GM18870 (cell line): ENCODE data around the gene TBC1D22B.

Source experiments
- ATAC-seq: cut with Tn5 transposase; IDR thresholded peaks from one replicate; pipeline ENCODE4 v1.9.1; 2021; ENCODE audit warnings: moderate library complexity; ENCODE audit not compliant: unreplicated experiment

The TBC1D22B gene

DNA sequence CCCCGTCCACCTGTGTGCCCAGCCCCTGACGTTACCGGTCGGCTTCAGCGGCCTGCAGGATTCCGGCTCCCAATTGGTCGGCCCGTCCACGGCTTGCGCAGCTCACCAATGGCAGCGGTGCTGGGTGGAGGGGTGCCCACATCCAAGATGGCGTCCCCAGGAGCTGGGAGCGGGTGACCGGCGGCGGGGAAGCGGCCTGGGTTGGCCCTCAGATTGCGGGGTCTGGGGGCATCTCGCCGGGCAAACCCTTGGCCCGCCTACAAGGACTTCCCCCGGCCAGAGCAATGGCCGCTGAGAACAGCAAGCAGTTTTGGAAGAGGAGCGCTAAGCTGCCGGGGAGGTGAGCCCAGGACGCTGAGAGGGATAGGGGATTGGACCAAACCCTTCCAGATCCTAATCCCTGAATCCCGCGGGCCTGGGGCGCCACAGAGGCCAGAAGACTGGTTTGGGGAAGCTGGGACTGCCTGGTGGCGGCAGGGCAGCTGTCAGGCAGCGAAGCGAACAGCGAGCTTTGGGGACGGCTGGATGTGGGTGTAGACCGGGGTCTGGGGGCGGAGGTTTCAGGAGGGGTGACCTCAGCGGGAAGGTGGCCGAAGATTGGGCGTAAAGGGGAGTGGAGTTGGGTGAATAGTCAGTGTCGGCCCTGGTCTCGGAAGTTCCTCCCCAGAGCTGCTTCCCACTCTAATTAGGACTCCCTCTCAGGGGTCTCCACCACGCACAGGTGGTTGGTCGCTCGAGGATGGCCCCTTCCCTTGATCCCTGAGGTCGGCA, at the start of gene TBC1D22B, which contains the start of gene TMEM217:
Gene TBC1D22B (plus strand): TSS at position 139 of the 771 bp plus-strand sequence. CDS start 146 bp downstream, at position 285.
Gene TMEM217 (minus strand): TSS at position 511 of the 771 bp plus-strand sequence. CDS start 39,114 bp downstream, outside the sequence.
- ATAC-seq: peak; percentile 83

DNA sequence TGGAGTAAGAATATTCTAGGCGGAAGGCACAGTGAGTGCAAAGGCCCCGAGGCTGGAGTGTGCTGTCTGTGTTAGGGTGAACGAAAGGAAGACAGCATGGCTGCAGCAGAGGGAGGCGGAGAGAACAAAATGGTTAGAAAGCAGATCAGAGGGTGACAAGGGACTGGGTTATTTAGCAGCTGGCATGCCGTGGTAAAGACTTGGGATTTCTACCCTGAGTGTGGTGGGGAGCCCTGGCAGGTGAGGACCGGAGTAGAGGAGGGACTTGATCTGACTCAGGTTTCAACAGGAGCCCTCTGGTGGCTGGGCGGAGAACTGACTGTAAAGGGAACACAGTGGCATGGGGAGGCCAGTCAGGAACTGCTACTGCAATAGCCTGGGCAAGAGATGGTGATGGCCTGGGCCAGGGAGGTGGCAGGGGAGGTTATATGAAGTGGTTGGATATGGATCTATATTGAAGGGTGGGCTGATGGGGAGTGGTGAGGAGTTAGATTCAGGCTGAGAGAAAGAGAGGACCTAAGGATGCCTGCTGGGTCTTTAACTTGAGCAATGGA, 49.6 kb upstream of the TBC1D22B start:
- no peak for ATAC-seq

DNA sequence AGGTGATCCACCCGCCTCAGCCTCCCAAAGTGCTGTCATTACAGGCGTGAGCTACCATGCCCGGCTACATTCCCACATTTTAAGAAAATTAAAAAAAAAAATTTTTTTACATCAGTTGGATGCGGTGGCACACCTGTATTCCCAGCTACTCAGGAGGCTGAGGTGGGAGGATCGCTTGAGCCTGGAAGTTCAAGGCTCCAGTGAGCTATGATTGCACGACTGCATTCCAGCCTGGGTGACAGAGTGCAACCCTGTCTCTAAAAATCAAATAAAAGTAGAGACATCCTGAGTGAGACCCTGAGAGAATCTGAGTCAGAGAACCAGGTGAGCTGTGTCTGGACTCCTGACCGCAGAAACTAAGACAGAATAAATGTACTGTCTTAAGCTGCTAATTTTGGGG, 48.8 kb upstream of the TBC1D22B start:
- ATAC-seq: no peak

- ATAC-seq: no peak
These were observed 47.9 kb upstream of the TBC1D22B start for GRCh38 chr6:37209461-37210205.

DNA sequence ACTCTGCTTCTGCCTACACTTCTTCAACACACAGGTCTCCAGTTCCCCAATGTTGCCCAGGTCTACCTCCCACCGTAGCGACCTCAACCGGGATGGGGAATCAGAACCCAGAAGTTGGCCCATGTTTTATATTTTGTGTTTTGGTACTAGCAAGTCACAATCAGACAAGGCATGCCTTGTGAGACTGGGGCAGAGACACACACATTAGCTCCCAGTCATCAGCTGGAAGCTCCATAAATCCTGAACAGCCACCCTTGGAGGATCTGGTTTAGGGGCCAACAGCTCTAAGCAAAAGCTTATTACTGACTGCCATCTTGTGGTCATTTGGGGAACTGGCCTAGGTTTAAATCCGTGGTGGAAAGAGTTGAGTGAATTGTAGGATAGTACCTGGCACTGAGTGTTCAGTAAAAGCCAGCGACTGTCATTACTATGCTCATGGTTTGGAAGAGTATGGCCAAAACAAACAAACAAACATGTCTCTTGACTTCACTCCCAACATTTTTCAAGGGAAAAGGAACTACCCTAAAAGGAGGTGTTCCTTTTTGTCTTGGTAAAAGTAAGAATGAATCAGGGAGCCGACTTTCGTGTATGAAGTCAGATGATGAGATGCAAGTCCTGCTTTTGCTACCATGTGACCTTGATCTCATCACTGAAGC, 47.1 kb upstream of the TBC1D22B start:
- no peak for ATAC-seq

- ATAC-seq: no peak
These were observed 45.3 kb upstream of the TBC1D22B start for GRCh38 chr6:37212268-37212667.

DNA sequence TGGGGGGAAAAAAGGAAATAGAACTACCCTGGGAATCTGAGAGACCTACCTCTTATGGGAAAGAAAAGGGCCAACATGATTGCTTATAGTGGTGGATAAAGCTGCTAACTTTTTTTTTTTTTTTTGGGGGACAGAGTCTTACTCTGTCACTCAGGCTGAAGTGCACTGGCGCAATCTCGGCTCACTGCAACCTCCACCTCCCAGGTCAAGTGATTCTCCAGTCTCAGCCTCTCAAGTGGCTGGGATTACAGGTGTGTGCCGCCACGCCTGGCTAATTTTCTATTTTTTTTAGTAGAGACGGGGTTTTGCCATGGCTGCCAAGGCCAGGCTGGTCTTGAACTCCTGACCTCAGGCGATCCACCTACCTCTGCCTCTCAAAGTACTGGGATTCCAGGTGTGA, 39.5 kb upstream of the TBC1D22B start:
- no peak for ATAC-seq

- no peak for ATAC-seq
These were observed 39.1 kb upstream of the TBC1D22B start for GRCh38 chr6:37218511-37218910.

GRCh38 chr6:37221585-37222124, 35.9 kb upstream of the TBC1D22B start:
- no peak for ATAC-seq

DNA sequence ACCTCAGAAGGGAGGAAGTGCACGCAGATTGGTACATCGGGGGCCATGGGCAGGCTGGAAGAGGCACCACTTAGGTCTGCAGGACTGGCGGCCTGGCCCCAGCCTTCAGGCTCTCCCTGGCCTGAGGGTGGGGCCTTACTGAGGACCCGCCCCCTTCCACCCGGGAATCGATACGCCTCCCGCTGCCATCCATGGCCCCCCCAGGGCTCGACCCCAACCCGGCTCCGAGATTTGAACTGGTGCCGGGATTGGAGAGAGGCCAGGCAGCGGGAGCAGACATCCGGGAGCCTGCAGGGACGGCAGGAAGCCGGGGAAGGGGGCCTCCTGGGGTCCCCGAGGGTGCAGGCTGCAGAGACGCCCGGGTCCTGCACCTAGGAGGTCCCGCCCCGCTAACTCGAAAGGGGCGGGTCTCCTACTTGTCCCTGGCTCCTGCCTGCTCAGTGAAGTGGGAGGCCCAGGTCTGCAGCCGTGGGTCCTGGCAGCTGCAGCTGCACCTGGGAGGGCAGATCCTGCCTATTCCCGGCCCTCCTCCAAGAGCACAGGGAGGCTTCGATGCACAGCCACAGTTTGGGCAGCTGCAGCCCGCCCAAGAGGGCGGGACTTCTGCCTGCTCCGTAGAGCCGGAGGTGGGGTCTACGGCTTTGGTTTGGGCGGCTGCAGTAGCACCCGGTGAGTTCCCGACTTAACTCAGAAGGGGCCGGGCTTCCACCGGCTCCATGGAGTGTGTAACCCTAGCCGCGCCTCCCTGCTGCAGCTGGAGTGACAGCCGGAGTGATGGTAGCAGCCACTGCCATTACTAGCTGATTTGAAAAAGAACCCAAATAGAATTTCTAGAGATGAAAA, 35.2 kb upstream of the TBC1D22B start:
- peak; percentile 64 for ATAC-seq

DNA sequence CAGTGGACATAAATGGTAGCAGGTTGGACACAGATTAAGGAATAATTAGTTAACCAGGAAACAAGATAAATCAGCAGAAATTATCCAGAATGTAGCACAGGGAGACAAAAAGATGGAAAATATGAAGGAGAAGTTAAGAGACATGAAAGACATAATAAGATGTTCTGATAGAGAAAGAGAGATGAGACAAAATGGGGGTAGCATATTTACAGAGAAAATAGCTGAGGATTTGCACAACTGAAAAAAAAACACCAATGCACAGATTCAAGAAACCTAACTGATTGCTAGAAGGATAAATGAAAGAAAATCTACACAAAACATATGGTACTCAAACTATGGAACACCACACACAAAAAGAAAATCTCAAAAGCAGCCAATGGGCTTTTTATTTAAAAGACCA, 34.6 kb upstream of the TBC1D22B start:
- no peak for ATAC-seq

- no peak for ATAC-seq
These were observed 32.0 kb upstream of the TBC1D22B start for GRCh38 chr6:37225350-37226169.

DNA sequence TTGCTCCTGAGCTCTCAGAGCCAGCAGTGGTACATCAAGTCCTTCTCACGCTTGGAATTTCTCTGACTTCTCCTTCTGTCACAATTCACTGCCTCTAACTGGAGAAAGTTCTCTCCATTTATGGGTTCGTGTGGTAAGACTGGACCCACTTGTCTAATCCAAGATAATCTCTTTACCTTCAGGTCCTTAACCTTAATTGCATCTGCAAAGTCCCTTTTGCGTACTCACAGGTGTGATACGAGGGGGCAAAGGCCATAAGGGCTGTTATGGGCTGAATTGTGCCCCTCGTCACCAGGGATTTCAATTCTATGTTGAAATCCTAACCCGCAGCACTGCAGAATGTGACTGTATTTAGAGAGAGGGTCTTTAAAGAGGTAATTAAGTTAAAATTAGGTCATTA, 27.5 kb upstream of the TBC1D22B start:
- ATAC-seq: no peak

DNA sequence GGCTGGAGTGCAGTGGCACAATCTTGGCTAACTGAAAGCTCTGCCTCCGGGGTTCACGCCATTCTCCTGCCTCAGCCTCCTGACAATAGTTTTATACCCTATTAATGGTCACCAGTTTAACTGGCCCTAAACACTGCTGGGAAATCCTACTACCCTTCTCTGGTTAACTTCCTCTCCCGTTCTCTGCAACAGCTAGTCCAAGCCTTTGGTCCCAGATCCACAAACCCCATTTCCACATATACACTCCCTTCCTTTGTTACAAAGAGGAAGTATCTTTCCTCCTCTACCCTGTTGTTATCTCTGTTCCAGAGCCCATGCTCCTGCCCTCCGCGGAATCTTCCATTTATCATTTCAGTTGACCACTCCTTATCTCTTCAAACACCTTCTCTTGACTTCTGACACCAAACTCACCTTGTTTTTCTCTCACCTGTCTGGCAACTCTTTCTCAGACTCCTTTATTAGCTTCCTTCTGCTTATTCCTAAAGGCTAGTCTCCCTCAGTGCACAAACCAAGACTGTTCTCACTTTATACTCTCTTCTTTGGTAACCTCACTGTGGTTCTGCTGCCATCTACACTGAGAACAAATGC, 25.0 kb upstream of the TBC1D22B start:
- ATAC-seq: no peak

GRCh38 chr6:37233541-37233940, 24.0 kb upstream of the TBC1D22B start:
- no peak for ATAC-seq

- no peak for ATAC-seq
These were observed 20.7 kb upstream of the TBC1D22B start for GRCh38 chr6:37236921-37237320.

GRCh38 chr6:37237789-37238188, 19.8 kb upstream of the TBC1D22B start:
- no peak for ATAC-seq

- ATAC-seq: no peak
These were observed 19.2 kb upstream of the TBC1D22B start for GRCh38 chr6:37238381-37238780.

- no peak for ATAC-seq
These were observed 18.0 kb upstream of the TBC1D22B start for GRCh38 chr6:37239526-37239925.
